GM18951 (cell line): ENCODE data around the gene DPH6.

ENCODE experiments used
- POLR2A ChIP-seq: IDR thresholded peaks from 4 replicates; pipeline ENCODE4 v1.6.1; 2011; ENCODE audit warnings: mild to moderate bottlenecking; ENCODE audit not compliant: insufficient read length, insufficient read depth; ENCODE audit errors: extremely low read depth
- in situ Hi-C: fragments of 300-500 bp; cut with MboI; formaldehyde crosslinking; loops from one replicate; pipeline ENCODE4 v1.12.0; 2022; ENCODE audit warnings: low sequenced_read_pairs, mixed read lengths, inconsistent platforms; ENCODE audit not compliant: unreplicated experiment

DPH6 gene

GRCh38 chr15:35450492-35450891, 95.5 kb downstream of the DPH6 start:
- in situ Hi-C loops, result no loop called here
- TF ChIP-seq POLR2A, result no peak

DNA sequence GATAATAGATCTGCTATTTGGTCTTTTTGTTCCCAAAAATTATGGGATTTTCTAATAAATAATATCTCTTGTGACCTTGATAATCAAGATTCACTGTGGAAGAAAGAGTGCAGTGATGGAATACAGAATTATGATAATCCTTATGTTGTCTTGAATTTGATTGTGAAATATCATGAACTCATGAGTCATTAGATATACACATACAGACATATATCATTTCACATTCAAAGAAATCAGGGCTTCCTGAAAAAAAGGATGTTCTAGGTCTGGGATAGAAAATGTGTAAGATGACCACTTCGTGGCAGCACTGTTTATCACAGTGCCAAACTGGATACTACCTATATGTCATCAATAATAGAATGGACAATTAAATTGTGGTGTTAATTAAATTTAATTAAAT, 97.7 kb downstream of the DPH6 start:
- in situ Hi-C loops, result loop anchor here (10.0 kb wide), 1 partner anchor 383 kb away; no protein-coding TSS in a partner anchor
- TF ChIP-seq POLR2A, result no peak

GRCh38 chr15:35445891-35446290, 100.1 kb downstream of the DPH6 start:
- TF ChIP-seq POLR2A, result no peak
- in situ Hi-C loops, result loop anchor here (10.0 kb wide), 1 partner anchor 381 kb away; no protein-coding TSS in a partner anchor

DNA sequence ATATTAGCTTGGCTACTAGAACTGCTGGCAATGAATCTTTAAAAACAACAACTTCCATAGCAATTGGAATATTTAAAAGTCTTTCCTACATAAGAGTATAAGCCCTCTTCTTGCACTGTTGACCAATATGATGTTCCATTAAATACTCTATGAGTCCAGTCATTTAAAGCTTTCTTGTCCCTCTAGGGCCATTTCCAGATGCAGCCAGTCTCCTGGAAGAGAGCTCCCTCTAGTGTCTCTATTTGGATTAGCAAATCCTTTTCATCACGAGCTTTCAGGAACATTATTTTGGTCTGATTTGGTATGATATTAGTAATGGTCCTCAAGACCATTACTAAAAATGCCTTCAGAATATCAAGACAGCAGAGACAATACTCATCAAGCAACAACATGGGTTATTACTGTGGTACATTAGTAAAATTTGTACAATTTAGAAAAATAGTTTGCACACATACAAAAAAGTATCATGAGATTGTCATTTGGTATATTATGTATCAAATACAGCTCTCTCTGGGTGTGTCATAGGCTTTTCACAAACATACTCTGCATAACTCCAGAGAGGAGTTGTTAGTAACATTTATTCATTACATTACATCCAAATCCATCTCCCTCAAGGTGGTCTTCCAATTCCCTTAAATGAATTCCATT, 101.3 kb downstream of the DPH6 start:
- no peak for TF ChIP-seq POLR2A
- in situ Hi-C loops, result loop anchor here (10.0 kb wide), 1 partner anchor 380 kb away; no protein-coding TSS in a partner anchor

DNA sequence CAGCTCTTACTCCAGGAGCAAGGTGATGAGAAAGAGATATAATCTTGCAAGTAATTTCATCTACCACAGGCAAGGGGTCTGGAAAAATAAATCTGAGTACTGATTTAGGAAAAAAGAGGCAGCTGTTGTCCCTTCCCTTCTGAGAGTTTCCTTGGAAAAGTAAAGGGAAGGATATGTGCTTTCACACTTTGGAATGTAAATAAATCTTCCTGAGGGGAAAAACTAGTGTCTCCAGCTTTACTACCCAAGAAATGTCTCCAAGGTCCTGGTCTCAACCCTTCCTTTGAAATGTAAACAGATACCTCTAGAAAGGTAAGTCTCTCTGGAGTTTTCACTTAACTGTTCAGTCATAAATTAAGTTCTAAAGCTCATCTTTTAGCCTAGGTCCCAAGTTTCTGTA, 102.6 kb downstream of the DPH6 start:
- in situ Hi-C loops, result loop anchor here (10.0 kb wide), 1 partner anchor 379 kb away; no protein-coding TSS in a partner anchor
- TF ChIP-seq POLR2A, result no peak

DNA sequence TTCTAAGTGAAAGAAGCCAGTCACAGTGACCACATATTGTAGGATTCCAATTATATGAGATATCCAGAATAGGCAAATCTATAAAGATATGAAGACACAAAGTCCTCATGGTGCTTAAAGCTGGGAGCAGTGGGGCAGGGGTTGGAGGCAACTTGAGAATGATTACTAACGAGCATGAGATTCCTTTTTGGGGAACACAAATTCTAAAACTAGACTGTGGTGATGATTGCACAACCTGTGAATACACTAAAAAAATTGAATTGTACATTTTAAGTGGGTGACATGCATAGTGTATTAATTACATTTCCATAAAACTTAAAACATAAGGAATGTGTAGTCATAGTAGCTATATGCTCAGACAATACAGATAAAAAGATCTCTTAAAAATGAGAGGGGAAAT, 103.2 kb downstream of the DPH6 start:
- in situ Hi-C loops, result loop anchor here (10.0 kb wide), 1 partner anchor 378 kb away; no protein-coding TSS in a partner anchor

DNA sequence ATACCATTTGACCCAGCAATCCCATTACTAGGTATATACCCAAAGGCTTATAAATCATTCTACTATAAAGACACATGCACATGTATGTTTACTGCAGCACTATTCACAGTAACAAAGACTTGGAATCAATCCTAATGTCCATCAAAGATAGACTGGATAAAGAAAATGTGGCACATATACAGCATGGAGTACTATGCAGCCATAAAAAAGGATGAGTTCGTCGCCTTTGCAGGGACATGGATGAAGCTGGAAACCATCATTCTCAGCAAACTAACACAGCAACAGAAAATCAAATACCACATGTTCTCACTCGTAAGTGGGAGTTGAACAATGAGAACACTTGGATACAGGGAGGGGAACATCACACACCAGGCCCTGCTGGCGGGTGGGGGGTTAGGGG, 104.7 kb downstream of the DPH6 start:
- in situ Hi-C loops, result loop anchor here (10.0 kb wide), 1 partner anchor 376 kb away; no protein-coding TSS in a partner anchor

More for the DNA sequence above, 103.2 kb downstream of the DPH6 start:
- no peak for TF ChIP-seq POLR2A

- in situ Hi-C loops, result loop anchor here (10.0 kb wide), 1 partner anchor 375 kb away; no protein-coding TSS in a partner anchor
- no peak for TF ChIP-seq POLR2A
Measured at GRCh38 chr15:35440265-35440664, 105.7 kb downstream of the DPH6 start.

DNA sequence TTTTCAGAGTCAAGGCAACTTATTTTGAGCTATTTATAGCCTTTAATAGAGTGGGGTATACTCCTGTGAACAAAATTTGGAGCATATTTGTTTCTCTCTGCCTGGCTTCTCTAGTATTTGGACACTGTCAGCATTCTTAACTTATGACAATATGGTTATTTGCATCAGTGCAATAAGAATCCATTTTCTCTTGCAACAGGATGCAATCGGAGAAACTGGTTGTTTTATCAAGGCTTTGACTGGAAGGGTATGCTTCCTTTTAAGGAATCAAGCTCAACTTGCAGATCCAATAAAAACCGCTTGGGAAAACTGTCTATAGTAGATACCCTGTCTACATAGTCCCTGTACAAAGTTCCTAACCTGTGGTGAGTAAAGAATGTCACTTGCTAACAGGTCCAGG, 106.7 kb downstream of the DPH6 start:
- in situ Hi-C loops, result no loop called here
- no peak for TF ChIP-seq POLR2A

GRCh38 chr15:35437157-35437556, 108.8 kb downstream of the DPH6 start:
- TF ChIP-seq POLR2A, result no peak
- in situ Hi-C loops, result no loop called here

DNA sequence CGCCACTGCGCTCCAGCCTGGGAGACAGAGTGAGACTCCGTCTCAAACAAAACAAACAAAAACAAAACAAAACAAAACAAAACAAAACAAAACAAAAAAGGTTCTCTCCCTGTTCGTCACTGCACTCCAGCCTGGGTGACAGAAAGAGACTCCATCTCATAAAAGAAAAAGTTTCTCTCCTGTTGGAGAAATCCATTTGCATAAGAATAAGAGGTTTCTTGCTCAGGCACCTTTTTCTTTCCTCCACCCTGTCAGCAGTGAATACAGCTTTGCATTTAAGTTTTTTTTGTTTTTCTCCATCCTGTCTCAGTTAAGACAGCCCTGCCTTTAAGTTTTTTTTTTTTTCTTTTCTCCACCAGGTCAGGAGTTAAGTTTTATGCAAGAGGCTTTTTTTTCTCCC, 109.5 kb downstream of the DPH6 start:
- in situ Hi-C loops, result no loop called here
- no peak for TF ChIP-seq POLR2A

DNA sequence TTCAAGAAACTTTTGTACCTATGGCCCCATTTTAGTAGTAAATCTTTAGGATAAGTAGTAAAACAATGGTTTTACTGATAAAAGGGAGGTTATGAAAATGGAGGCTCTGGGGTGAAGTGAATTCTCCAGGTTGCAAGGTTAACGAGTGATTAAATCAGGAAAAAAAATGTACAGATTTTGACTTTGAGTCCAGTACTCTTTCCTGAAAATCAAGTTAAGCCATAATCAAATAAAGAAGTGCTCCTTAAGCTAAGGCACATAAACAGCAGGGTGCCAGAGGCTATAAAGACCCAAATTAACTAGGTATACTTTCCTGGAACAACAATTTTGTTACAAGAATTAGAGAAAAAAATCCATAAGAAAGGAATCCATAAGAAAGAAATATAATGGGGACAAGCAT, 114.7 kb downstream of the DPH6 start:
- in situ Hi-C loops, result no loop called here
- TF ChIP-seq POLR2A, result no peak

- in situ Hi-C loops, result no loop called here
- no peak for TF ChIP-seq POLR2A
Measured at GRCh38 chr15:35430301-35430700, 115.7 kb downstream of the DPH6 start.

GRCh38 chr15:35427496-35427895, 118.5 kb downstream of the DPH6 start:
- TF ChIP-seq POLR2A, result no peak
- in situ Hi-C loops, result no loop called here
